Measurements from ENCODE around the gene BTG4. TPM values are rescaled to one million over a fixed set of nuclear protein-coding genes. Genes with fewer than 3 reads are reported as not detected.

The BTG4 gene
- total RNA-seq, 1 experiment from 2014 or later: not detected

DNA sequence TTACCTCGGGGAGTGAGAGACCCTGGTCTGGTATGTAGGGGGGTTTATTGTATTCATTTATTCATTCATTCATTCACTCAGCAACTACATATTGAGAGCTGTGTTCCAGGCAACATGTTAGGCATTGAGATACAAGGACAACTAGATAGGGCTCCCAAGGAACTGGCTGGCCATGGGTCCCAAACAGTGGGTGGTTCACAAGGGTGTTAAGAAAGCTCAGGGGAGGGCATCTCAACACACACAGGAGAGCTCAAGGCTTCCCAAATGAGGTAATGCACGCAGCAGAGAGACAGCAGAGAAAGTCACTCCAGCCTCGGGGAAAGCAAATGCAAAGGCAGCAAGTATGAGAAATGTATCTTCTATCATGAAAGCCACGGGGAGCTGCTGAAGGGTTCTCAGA lies 51.8 kb downstream of the BTG4 start (continued):
- no peak for TF ChIP-seq YY1 (IDR thresholded peaks at IDR 0.05; ENCODE audit: extremely low read depth, insufficient replicate concordance, low read depth, low read length)

- peak; percentile 46; the same call in 1 of the 2 replicates for ATAC-seq
Observed at GRCh38 chr11:111459506-111460270, 52.5 kb downstream of the BTG4 start.

More at GRCh38 chr11:111459506-111460270, 52.5 kb downstream of the BTG4 start:
- POLR2A ChIA-PET: no interaction called here
- intact Hi-C loops (cut with micrococcal nuclease): no loop called here
- H4K20me1 ChIP-seq (ENCODE audit: insufficient read depth): no peaks in the 10 kb centered on the region
- DNase-seq (ENCODE audit: low read depth, low spot score): no peak
- RAD21 ChIA-PET (ENCODE audit: low non-redundant PET in 1 of 2, low total read pairs in 2 of 2, uncharacterized antibody in 2 of 2, unreplicated experiment in 2 of 2): no interaction called here
- H3K79me2 ChIP-seq (ENCODE audit: insufficient read depth, low read length): no peaks in the 10 kb centered on the region
- CTCF ChIA-PET: interaction anchor here (0.5 to 1.3 kb wide), 2 partner anchors 9 to 94 kb away, joined by 3 read pairs; no protein-coding TSS in a partner anchor
- no peaks in the 10 kb centered on the region for H3K36me3 ChIP-seq (ENCODE audit: control insufficient read depth in 1 of 2, insufficient read depth in 2 of 2, low read length in 2 of 2)
- no peak for TF ChIP-seq EZH2phosphoT487 (IDR thresholded peaks at IDR 0.05; ENCODE audit: borderline replicate concordance)
- TF ChIP-seq SRF (IDR thresholded peaks at IDR 0.05; ENCODE audit: low read depth): no peak
- TF ChIP-seq CTCF (IDR thresholded peaks at IDR 0.05 in 2 of 3, conservative IDR thresholded peaks at IDR 0.05 in 1 of 3; ENCODE audit: borderline replicate concordance in 1 of 3, insufficient read depth in 1 of 3, low read depth in 2 of 3, low read length in 2 of 3): 0 out of 6 replicates have a peak, but pooled peaks of 1 of the 3 experiments have one; percentile 10
- TF ChIP-seq ZBTB33 (IDR thresholded peaks at IDR 0.05; ENCODE audit: extremely low read depth, insufficient replicate concordance, low read length): no peak
- TF ChIP-seq JUND (IDR thresholded peaks at IDR 0.05): no peak
- TF ChIP-seq TCF7L2 (IDR thresholded peaks at IDR 0.05; ENCODE audit: borderline replicate concordance, extremely low read depth, insufficient read depth, insufficient read length): no peak
- TF ChIP-seq CEBPB (IDR thresholded peaks at IDR 0.05; ENCODE audit: low read depth): no peak
- H2AFZ ChIP-seq (ENCODE audit: low read depth, low read length, poor library complexity, severe bottlenecking): no peak overlapping the region
- H3K9me3 ChIP-seq (ENCODE audit: control insufficient read depth in 1 of 2, insufficient read depth in 1 of 2, low read depth in 1 of 2, low read length in 2 of 2): no peaks in the 10 kb centered on the region
- H3K4me3 ChIP-seq (replicated peaks in 1 of 2; ENCODE audit: low read depth in 1 of 2, low read length in 2 of 2): no peak overlapping the region
- no peak overlapping the region for H3K27ac ChIP-seq (ENCODE audit: low read depth, low read length)
- H3K4me2 ChIP-seq (ENCODE audit: low read length): no peak overlapping the region
- H3K4me1 ChIP-seq (ENCODE audit: control insufficient read depth in 1 of 2, insufficient read depth in 2 of 2, low read length in 2 of 2): no peaks in the 10 kb centered on the region
- H3K9me2 ChIP-seq (ENCODE audit: insufficient read depth): no peaks in the 10 kb centered on the region
- BruUV-seq (replicated peaks): no TSS peak
- peaks cover 6% of the 10 kb centered on the region; the same call in 1 of the 2 replicates for H3K27me3 ChIP-seq (ENCODE audit: insufficient read depth, low read length)
- H3K9ac ChIP-seq (ENCODE audit: low read length): no peak overlapping the region

All from HCT116 (cell line).